ENCODE results near the gene HS6ST3.

Gene HS6ST3

GRCh38 chr13:96308568-96308967 lies 218.7 kb downstream of the HS6ST3 start:
- DNase-seq (ENCODE audit: low read depth): no peak

- DNase-seq (ENCODE audit: low read depth): no peak
Measured at GRCh38 chr13:96314974-96315373, 225.1 kb downstream of the HS6ST3 start.

- DNase-seq (ENCODE audit: low read depth): no peak
Measured at GRCh38 chr13:96338030-96338429, 248.1 kb downstream of the HS6ST3 start.

GRCh38 chr13:96342286-96342685 lies 252.4 kb downstream of the HS6ST3 start:
- DNase-seq (ENCODE audit: low read depth): no peak

GRCh38 chr13:96342852-96343465 lies 253.1 kb downstream of the HS6ST3 start:
- no peak for DNase-seq (ENCODE audit: low read depth)

- DNase-seq (ENCODE audit: low read depth): no peak
Measured at GRCh38 chr13:96346921-96347320, 257.0 kb downstream of the HS6ST3 start.

- no peak for DNase-seq (ENCODE audit: low read depth)
Measured at GRCh38 chr13:96373597-96373996, 283.7 kb downstream of the HS6ST3 start.

- DNase-seq (ENCODE audit: low read depth): no peak
Measured at GRCh38 chr13:96377835-96378234, 287.9 kb downstream of the HS6ST3 start.

- no peak for DNase-seq (ENCODE audit: low read depth)
Measured at GRCh38 chr13:96379967-96380366, 290.1 kb downstream of the HS6ST3 start.

- no peak for DNase-seq (ENCODE audit: low read depth)
Measured at GRCh38 chr13:96381681-96382080, 291.8 kb downstream of the HS6ST3 start.

GRCh38 chr13:96388598-96388997 lies 298.7 kb downstream of the HS6ST3 start:
- no peak for DNase-seq (ENCODE audit: low read depth)

- no peak for DNase-seq (ENCODE audit: low read depth)
Measured at GRCh38 chr13:96391606-96392005, 301.7 kb downstream of the HS6ST3 start.

GRCh38 chr13:96397807-96398206 lies 307.9 kb downstream of the HS6ST3 start:
- DNase-seq (ENCODE audit: low read depth): no peak

- DNase-seq (ENCODE audit: low read depth): no peak
Measured at GRCh38 chr13:96398486-96398885, 308.6 kb downstream of the HS6ST3 start.

GRCh38 chr13:96403241-96403640 lies 313.3 kb downstream of the HS6ST3 start:
- DNase-seq (ENCODE audit: low read depth): no peak

GRCh38 chr13:96403651-96404050 lies 313.7 kb downstream of the HS6ST3 start:
- no peak for DNase-seq (ENCODE audit: low read depth)

GRCh38 chr13:96415831-96416385 lies 326.0 kb downstream of the HS6ST3 start:
- DNase-seq (ENCODE audit: low read depth): no peak

GRCh38 chr13:96417939-96418685 lies 328.2 kb downstream of the HS6ST3 start:
- DNase-seq (ENCODE audit: low read depth): no peak

GRCh38 chr13:96421314-96421713 lies 331.4 kb downstream of the HS6ST3 start:
- DNase-seq (ENCODE audit: low read depth): no peak

GRCh38 chr13:96422002-96422401 lies 332.1 kb downstream of the HS6ST3 start:
- no peak for DNase-seq (ENCODE audit: low read depth)

- DNase-seq (ENCODE audit: low read depth): no peak
Measured at GRCh38 chr13:96426167-96426566, 336.3 kb downstream of the HS6ST3 start.

GRCh38 chr13:96428911-96429310 lies 339.0 kb downstream of the HS6ST3 start:
- no peak for DNase-seq (ENCODE audit: low read depth)

- no peak for DNase-seq (ENCODE audit: low read depth)
Measured at GRCh38 chr13:96431044-96431581, 341.2 kb downstream of the HS6ST3 start.
